K562 (cell line): Measurements from ENCODE around the gene PTPRT. TPM values are rescaled to one million over a fixed set of nuclear protein-coding genes. Genes with fewer than 3 reads are reported as not detected.

ENCODE experiments used
- ATAC-seq: fragments of 200-7000 bp; cut with Tn5 transposase; 3 replicates; pipeline ENCODE4 v1.9.1; 2020; ENCODE audit warnings: moderate library complexity
- BruUV-seq: library from RNA; stranded (reverse); fragments of 400-500 nt; replicated peaks from 2 replicates; lab custom pipeline; 2021; lab: Mats Ljungman, UMichigan
- CTCF ChIA-PET: fragments of 300-600 bp; formaldehyde crosslinking; extraction: SDS; loops from one replicate; lab custom pipeline; 2021; ENCODE audit warnings: low intra/inter-chr PET ratio; lab: Yijun Ruan, JAX
- POLR2A ChIA-PET: fragments of 300-600, 350-650 bp; sonication (Branson Sonifier 250); formaldehyde crosslinking; extraction: SDS; loops from one replicate; lab custom pipeline; 2021; ENCODE audit warnings: antibody characterized with exemption, inconsistent platforms; lab: Yijun Ruan, JAX
- DNase-seq, 4 experiments: peaks; one replicate each; pipeline versions ENCODE4 v3.0.0 to v3.0.0-alpha.2; 2011 to 2018; ENCODE audit warnings: low spot score in 3 of 4, mixed read lengths in 3 of 4; ENCODE audit errors: extremely low read depth in 1 of 4
- FAIRE-seq: peaks from 2 replicates; lab custom pipeline; 2011; peaks lifted over from hg19 to GRCh38; lab: Jason Lieb, UNC
- H2AFZ ChIP-seq: 2 replicates; pipeline ENCODE4 v1.6.0; 2011; ENCODE audit warnings: low read depth, low read length, control low read depth, inconsistent platforms
- H3K27ac ChIP-seq: fragments of 200-600 bp; 3 replicates; pipeline ENCODE4 v1.8.0; 2011; ENCODE audit warnings: low read depth, mild to moderate bottlenecking, control low read depth, inconsistent platforms, low read length, moderate library complexity, mixed read lengths; ENCODE audit errors: extremely low read depth
- H3K27me3 ChIP-seq, 2 experiments: fragments of 300-600 bp in 1 of 2; 2 replicates in 1 of 2; 3 replicates in 1 of 2; pipeline versions ENCODE4 v1.6.0 to v1.8.0; 2011; ENCODE audit warnings: inconsistent platforms in 2 of 2, low read length in 2 of 2, mild to moderate bottlenecking in 1 of 2, mixed read lengths in 1 of 2, moderate library complexity in 1 of 2; ENCODE audit not compliant: control insufficient read depth in 2 of 2, insufficient read depth in 2 of 2
- H3K36me3 ChIP-seq: fragments of 300-600 bp; 3 replicates; pipeline ENCODE4 v1.8.0; 2011; ENCODE audit warnings: mild to moderate bottlenecking, low read length, inconsistent platforms; ENCODE audit not compliant: control insufficient read depth, insufficient read depth
- H3K4me1 ChIP-seq, 2 experiments: fragments of 200-600 bp in 1 of 2; replicated peaks in 1 of 2; 2 replicates in 1 of 2; 3 replicates in 1 of 2; pipeline versions ENCODE4 v1.5.1 to v1.8.0; 2011; ENCODE audit warnings: inconsistent platforms in 2 of 2, low read length in 2 of 2, mild to moderate bottlenecking in 1 of 2, mixed read lengths in 1 of 2, moderate library complexity in 1 of 2; ENCODE audit not compliant: control insufficient read depth in 2 of 2, insufficient read depth in 2 of 2
- H3K4me2 ChIP-seq: 2 replicates; pipeline ENCODE4 v1.6.1; 2011; ENCODE audit warnings: low read length, control low read depth, inconsistent platforms, mixed read lengths; ENCODE audit not compliant: insufficient read depth
- H3K4me3 ChIP-seq: fragments of 200-600 bp; sonication (generic), shearing (Covaris generic); 2 replicates; pipeline ENCODE4 v1.5.1; 2016; ENCODE audit warnings: control low read depth, inconsistent platforms
- H3K79me2 ChIP-seq: fragments of 200-600 bp; 3 replicates; pipeline ENCODE4 v1.8.0; 2011; ENCODE audit warnings: low read length, inconsistent platforms; ENCODE audit not compliant: control insufficient read depth, insufficient read depth
- H3K9ac ChIP-seq, 2 experiments: 2 replicates each; pipeline versions ENCODE4 v1.6.0 to v1.6.1; 2011; ENCODE audit warnings: low read depth in 2 of 2, low read length in 2 of 2, control low read depth in 1 of 2, inconsistent platforms in 1 of 2, mild to moderate bottlenecking in 1 of 2, mixed read lengths in 1 of 2; ENCODE audit not compliant: insufficient read depth in 1 of 2
- H3K9me1 ChIP-seq: one replicate; pipeline ENCODE4 v1.6.0; 2011; ENCODE audit warnings: inconsistent platforms, mild to moderate bottlenecking, low read length, moderate library complexity; ENCODE audit not compliant: control insufficient read depth, insufficient read depth
- H3K9me3 ChIP-seq: replicated peaks from 2 replicates; pipeline ENCODE4 v1.5.1; 2011; ENCODE audit warnings: low read depth, low read length, inconsistent platforms; ENCODE audit not compliant: control insufficient read depth, insufficient read depth
- H4K20me1 ChIP-seq: replicated peaks from 2 replicates; pipeline ENCODE4 v1.6.1; 2011; ENCODE audit warnings: low read length, inconsistent platforms, mixed read lengths; ENCODE audit not compliant: control insufficient read depth, insufficient read depth
- CEBPZ ChIP-seq: fragments of 150-350 bp; IDR thresholded peaks from 2 replicates; pipeline ENCODE4 v1.6.1; 2014; ENCODE audit warnings: low read depth, mild to moderate bottlenecking, low read length, borderline replicate concordance
- DLX4 ChIP-seq: fragments of 250-450 bp; sonication (Bioruptor Pico); IDR thresholded peaks from 2 replicates; pipeline ENCODE4 v1.6.1; 2021; ENCODE audit warnings: mild to moderate bottlenecking
- ETV5 ChIP-seq: sonication (generic); formaldehyde crosslinking; IDR thresholded peaks from 2 replicates; pipeline ENCODE4 v1.4.0; 2020; ENCODE audit warnings: low read depth, mild to moderate bottlenecking, missing genetic modification reagents
- FOSL1 ChIP-seq: fragments of 200-800 bp; sonication (Bioruptor generic); conservative IDR thresholded peaks from 2 replicates; pipeline ENCODE4 v1.6.1; 2016; ENCODE audit warnings: missing genetic modification characterization, missing compliant biosample characterization
- FUS ChIP-seq: fragments of 200-400 bp; formaldehyde crosslinking; optimal IDR thresholded peaks from 2 replicates; pipeline ENCODE3; 2017; ENCODE audit warnings: low read depth, low read length
- HMG20A ChIP-seq: fragments of 450-650 bp; formaldehyde crosslinking; conservative IDR thresholded peaks from 2 replicates; pipeline ENCODE4 v1.4.0; 2020; ENCODE audit warnings: mild to moderate bottlenecking, mixed read lengths
- IRF1 ChIP-seq: sonication (generic); formaldehyde crosslinking; IDR thresholded peaks from 2 replicates; pipeline ENCODE4 v1.8.0; 2022; ENCODE audit warnings: missing genetic modification reagents, mild to moderate bottlenecking, borderline replicate concordance
- NBN ChIP-seq: fragments of 450-650 bp; IDR thresholded peaks from 2 replicates; pipeline ENCODE4 v1.6.1; 2016; ENCODE audit warnings: low read depth, mild to moderate bottlenecking
- PYGO2 ChIP-seq: fragments of 450-650 bp; IDR thresholded peaks from 2 replicates; pipeline ENCODE4 v1.6.1; 2016; ENCODE audit warnings: mild to moderate bottlenecking, missing genetic modification characterization, moderate library complexity, missing compliant biosample characterization
- TOE1 ChIP-seq, 2 experiments: fragments of 450-650 bp in 1 of 2; sonication (generic) in 1 of 2; formaldehyde crosslinking in 1 of 2; IDR thresholded peaks; 2 replicates each; pipeline versions ENCODE4 v1.7.1 to v1.8.0; 2016 to 2022; ENCODE audit warnings: borderline replicate concordance in 2 of 2, mild to moderate bottlenecking in 2 of 2, antibody characterized with exemption in 1 of 2, inconsistent platforms in 1 of 2, low read depth in 1 of 2, missing genetic modification reagents in 1 of 2, moderate library complexity in 1 of 2
- ZNF175 ChIP-seq: fragments of 200-800 bp; sonication (Bioruptor generic); IDR thresholded peaks from 2 replicates; pipeline ENCODE4 v1.6.1; 2016; ENCODE audit warnings: low read depth, mild to moderate bottlenecking, missing genetic modification characterization, missing compliant biosample characterization
- WGBS: fragments of 100-300 bp; shearing (Covaris generic); methylation state at CpG from one replicate; pipeline ENCODE4 v1.1.6; 2016; ENCODE audit warnings: low coverage, mixed read lengths; ENCODE audit not compliant: insufficient coverage; ENCODE audit errors: missing lambda C conversion rate; 5-methylcytosine and 5-hydroxymethylcytosine counted together
- in situ Hi-C: fragments of 300-500 bp; cut with MboI; formaldehyde crosslinking; loops from 4 replicates; pipeline ENCODE4 v1.15.0; 2018; ENCODE audit warnings: inconsistent platforms, mixed read lengths
- intact Hi-C: fragments of 100-400 bp; cut with micrococcal nuclease; formaldehyde crosslinking; loops from 2 replicates; pipeline ENCODE4 v1.14.2; 2022
- polyA plus RNA-seq, 8 experiments: library from polyadenylated mRNA; depleted of rRNA in 4 of 8; stranded (reverse) in 5 of 8; unstranded in 3 of 8; fragments of >200 nt; fragmentation: Nextera tagmentation in 2 of 8; fragmentation: Illumina TruSeq in 1 of 8; extraction: Ambion mirVana in 2 of 8; extraction: Trizol in 1 of 8; gene quantifications; 2 replicates each; pipeline versions ENCODE4 v1.2.1 to v1.2.3, GENCODE V29; 2011 to 2014; ENCODE audit warnings: inconsistent platforms in 1 of 8, missing spikeins in 1 of 8
- total RNA-seq, 7 experiments: library from RNA; depleted of rRNA in 6 of 7; stranded (reverse); fragments of >200 nt in 6 of 7; fragmentation: Illumina TruSeq in 2 of 7; extraction: Trizol in 2 of 7; gene quantifications; 2 replicates each; pipeline versions ENCODE4 v1.2.1 to v1.2.3, GENCODE V29; 2011 to 2021; ENCODE audit warnings: low replicate concordance in 1 of 7

The PTPRT gene
- total and polyA plus RNA-seq, 9 of the 15 experiments (the other 6 are each of a cell fraction or from before 2014, with no cell fraction given) = not detected

GRCh38 chr20:42742926-42743325 is 446.8 kb downstream of the PTPRT start (continued):
- no peak for TF ChIP-seq NBN
- no peak for TF ChIP-seq TOE1 (IDR thresholded peaks at IDR 0.05; ENCODE audit: borderline replicate concordance)
- no peak for TF ChIP-seq TOE1 (CRISPR knock-in tag; IDR thresholded peaks at IDR 0.05; ENCODE audit: borderline replicate concordance, low read depth)

GRCh38 chr20:42741906-42742305 is 447.8 kb downstream of the PTPRT start:
- H3K4me1 ChIP-seq = no peaks in the 10 kb centered on the region
- no peak for FAIRE-seq
- no peaks in the 10 kb centered on the region for H3K36me3 ChIP-seq
- no peaks in the 10 kb centered on the region for H3K79me2 ChIP-seq
- DNase-seq = no peak
- no peaks in the 10 kb centered on the region for H3K9me1 ChIP-seq
- no peak overlapping the region for H3K9ac ChIP-seq
- H3K27me3 ChIP-seq = peaks cover 0 to 5% of the 10 kb centered on the region in 2 experiments; a peak in 1 of 5 replicates
- no peak for ATAC-seq
- intact Hi-C loops (no loop called here), in situ Hi-C loops (no loop called here)
- H3K9me3 ChIP-seq = no peaks in the 10 kb centered on the region
- no peaks in the 10 kb centered on the region; the same call in 1 of the 2 replicates for H4K20me1 ChIP-seq
- ChIA-PET CTCF (no interaction called here), POLR2A (no interaction called here)
- no peak overlapping the region for H3K4me2 ChIP-seq
- H3K4me3 ChIP-seq = no peak overlapping the region
- H2AFZ ChIP-seq = no peak overlapping the region
- BruUV-seq = no TSS peak
- no peak overlapping the region for H3K27ac ChIP-seq
- 0% methylated on average over 4 of the region's 4 CpGs for WGBS
- TF ChIP-seq ZNF175 (CRISPR knock-in tag) (no peak), FOSL1 (tag) (no peak), PYGO2 (tag) (no peak), DLX4 (no peak), CEBPZ (no peak), HMG20A (CRISPR knock-in tag) (no peak), IRF1 (CRISPR knock-in tag) (no peak), ETV5 (CRISPR knock-in tag) (no peak), FUS (no peak)
